GM04503 (cell line): ENCODE measurements around the gene UNC5CL.

ENCODE experiments used
- DNase-seq: peaks from one replicate; pipeline ENCODE4 v3.0.0-alpha.2; 2012; ENCODE audit warnings: low read depth

The UNC5CL gene

GRCh38 chr6:41062056-41062455 lies 23.0 kb upstream of the UNC5CL start:
- DNase-seq, result no peak

GRCh38 chr6:41061196-41061726 lies 22.2 kb upstream of the UNC5CL start:
- no peak for DNase-seq

- DNase-seq, result no peak
Measured at GRCh38 chr6:41059556-41059955, 20.5 kb upstream of the UNC5CL start.

- no peak for DNase-seq
Measured at GRCh38 chr6:41058783-41059181, 19.8 kb upstream of the UNC5CL start.

DNA sequence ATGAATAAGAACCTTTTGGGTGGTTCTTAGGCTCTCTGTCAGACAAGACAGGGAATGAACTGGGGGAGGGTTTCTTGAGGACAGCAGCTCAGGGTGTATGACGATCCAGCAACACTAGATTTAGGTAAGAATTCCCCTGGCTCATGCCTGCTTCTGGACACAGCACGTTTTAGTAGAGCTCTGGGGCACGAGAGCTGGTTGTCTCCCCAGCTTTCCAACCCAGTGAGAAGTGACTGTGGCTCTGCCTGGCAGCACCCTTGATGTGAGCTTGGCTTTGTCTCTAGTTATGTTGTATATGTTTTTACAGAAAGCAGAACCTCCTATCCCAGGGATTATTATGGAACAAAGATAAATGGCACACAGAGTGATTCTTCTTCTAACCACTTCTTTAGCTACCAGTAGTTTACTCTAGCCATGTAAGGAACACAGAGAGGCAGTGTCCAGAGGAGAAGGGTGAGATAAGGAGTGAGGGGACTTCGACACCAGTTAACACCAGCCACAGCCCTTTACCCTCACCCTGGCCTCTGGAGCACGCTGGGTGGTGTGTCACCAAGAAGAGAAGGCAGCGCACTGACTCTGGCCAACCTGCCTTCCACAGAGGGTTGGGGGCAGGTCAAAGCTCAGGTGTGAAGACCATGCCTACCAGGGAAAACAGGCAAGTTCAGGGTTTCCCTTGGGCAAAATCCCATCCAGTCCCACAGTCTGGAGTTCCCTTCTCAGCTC lies 17.9 kb upstream of the UNC5CL start:
- no peak for DNase-seq

- DNase-seq, result no peak
Measured at GRCh38 chr6:41055149-41055548, 16.1 kb upstream of the UNC5CL start.

GRCh38 chr6:41054511-41054910 lies 15.5 kb upstream of the UNC5CL start:
- no peak for DNase-seq

DNA sequence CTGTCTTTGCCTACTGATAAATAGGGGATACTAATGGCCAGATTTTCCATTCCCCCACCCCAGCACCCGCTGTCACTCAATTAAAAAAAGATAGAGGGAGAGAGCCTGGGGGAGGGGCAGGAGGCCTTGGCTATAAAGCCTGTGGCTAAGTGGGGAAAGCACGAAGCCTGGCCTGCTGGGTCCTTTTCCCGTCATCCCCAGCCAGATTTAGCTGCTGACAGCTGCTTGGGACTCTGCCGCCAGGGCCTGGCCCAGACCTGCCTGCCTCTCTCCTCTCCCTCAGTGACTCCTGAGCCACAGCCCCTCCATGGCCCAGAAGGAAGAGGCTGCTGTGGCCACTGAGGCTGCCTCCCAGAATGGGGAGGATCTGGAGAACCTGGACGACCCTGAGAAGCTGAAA lies 14.0 kb upstream of the UNC5CL start, which contains the start of gene APOBEC2:
TSS of gene APOBEC2 (plus strand) at position 162 of the 400 bp plus-strand sequence. CDS start at position 308, 146 bp downstream.
- no peak for DNase-seq

DNA sequence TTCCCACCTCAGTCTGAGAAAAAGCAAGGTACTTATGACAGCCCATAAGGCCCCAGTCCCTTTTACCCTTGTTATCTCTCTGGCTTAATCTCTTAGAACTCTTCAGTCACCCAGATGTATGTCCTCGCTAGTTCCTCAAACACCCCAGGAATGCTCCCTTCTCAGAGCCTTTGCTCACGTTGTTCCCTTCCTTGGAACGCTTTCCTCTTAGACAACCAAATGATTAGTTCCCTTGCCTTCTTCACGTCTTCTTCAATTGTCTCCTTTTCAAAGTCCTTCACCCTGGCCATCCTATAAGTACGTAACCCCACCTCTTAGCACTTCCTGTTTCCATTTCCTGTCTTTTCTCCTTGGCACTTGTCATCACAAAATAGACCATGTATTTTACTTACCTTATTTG lies 12.9 kb upstream of the UNC5CL start:
- no peak for DNase-seq

DNA sequence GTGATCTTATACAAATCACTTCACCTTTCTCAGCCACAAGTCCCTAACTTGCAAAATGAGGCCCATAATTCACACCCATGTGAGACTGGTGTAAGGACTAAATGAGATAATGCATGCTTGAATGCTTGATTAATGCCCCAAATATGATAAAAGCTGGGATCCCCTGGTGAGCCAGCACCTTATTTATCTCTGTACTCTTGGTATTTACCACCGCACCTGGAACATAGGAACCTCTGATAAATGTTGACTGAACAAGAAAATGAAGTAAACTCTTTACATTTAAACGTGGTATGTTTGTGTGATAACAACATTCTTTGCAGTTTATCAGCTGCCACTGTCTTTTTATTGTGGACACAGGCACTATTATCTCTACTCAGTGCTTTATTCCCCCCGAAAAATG lies 11.5 kb upstream of the UNC5CL start:
- DNase-seq, result no peak

DNA sequence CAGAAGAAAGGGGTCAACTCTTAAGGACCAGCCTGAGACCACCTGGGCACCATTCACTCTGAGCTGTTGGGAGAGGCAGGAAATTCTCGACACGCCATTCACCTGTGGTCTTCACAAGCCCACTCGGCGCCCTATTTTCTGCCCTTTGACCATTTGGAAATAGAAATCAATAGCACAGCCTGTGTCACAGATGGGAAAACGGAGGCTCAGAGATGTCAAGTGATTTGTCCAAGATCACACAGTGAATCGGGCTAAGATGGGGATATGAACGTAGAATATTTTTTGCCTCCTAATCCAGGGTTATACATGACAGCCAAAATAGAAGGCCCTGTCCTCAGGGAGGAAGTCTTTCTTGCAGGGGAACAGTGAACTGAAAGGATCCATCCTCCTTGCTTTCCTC lies 10.9 kb upstream of the UNC5CL start:
- DNase-seq, result no peak

GRCh38 chr6:41049521-41049920 lies 10.5 kb upstream of the UNC5CL start:
- no peak for DNase-seq

GRCh38 chr6:41047745-41048732 lies 9.0 kb upstream of the UNC5CL start:
- no peak for DNase-seq

DNA sequence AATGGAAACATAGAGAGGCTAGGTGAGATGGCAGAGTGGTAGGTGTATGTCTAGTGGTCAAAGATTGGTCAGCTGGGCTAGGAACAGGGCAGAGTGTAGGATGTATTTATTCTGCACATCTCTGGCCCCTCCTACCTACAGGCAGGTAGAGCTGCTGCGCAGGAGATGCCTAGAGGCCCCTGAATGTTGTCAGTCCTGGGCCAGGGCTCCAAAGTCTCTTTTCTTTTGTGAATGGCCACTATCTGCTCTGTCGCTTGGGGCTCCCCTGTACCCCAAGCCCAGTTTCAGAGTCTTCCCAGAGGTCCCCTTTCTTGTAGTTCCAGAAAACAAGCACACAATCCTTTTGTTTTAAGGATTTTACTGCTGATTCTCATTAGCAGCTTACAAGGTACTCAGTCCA lies 8.3 kb upstream of the UNC5CL start:
- no peak for DNase-seq

GRCh38 chr6:41046084-41046483 lies 7.1 kb upstream of the UNC5CL start:
- DNase-seq, result no peak

DNA sequence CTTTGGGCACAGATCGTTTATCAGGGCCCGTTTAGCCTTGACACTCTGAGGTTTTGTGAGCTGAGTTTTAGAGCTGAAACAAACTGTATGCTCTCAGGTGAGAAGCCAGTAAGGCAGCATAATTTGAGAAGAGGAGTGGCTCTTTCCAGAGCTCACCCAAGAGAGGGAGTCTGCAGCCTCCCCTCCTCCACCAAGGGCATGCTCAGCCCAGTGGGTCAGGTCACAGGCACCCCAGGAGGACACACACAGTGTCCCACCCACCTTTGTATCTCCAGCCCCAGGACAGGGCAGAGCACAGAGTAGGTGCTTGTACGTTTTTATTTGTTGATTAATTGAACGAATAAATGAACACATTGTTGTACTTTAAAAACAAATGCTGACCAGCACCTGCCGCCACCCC lies 6.6 kb upstream of the UNC5CL start:
- DNase-seq, result no peak

- DNase-seq, result no peak
Measured at GRCh38 chr6:41043151-41043550, 4.1 kb upstream of the UNC5CL start.

DNA sequence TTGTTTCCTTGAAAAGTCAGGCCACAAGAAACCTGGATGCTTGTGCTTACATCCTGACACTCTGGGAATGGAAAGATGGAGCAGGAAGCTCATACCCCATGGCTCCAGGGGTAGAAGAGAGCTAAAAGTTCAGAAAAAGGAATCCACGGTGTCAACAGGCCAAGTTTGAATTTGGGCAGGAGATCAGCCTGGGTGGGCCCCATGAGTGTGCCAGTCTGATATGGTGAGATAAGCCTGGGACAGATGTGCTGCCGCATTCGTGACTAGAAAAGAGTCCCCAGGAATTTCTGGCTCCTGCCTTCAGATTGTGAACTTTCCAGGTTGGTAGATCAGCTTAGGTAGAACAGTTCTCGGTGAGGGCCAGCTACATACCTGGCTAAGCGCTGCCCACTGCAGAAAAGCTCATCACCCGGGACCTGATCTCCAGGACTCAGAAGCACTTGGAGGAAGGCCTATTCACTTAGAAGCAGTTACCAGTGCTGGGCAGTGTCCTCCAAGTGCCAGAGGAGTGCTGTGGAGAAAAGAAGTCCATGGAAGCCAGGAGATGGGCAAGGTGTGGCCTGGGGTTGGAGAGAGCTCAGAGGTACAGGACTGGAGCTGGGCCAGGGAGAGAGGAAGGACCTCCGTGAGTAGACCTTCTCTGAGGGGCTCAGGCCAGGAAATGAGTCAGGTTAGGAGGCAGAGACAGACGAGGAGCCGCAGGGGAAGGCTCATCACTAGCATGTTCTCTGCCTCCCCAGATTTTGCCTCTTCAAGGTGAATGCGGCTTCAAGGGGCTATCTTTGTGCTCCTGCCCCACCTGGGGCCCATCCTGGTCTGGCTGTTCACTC lies 3.4 kb upstream of the UNC5CL start, which contains the start of gene TSPO2:
TSS of gene TSPO2 (plus strand) at position 242 of the 830 bp plus-strand sequence. CDS start at position 761, 519 bp downstream.
- DNase-seq, result no peak

DNA sequence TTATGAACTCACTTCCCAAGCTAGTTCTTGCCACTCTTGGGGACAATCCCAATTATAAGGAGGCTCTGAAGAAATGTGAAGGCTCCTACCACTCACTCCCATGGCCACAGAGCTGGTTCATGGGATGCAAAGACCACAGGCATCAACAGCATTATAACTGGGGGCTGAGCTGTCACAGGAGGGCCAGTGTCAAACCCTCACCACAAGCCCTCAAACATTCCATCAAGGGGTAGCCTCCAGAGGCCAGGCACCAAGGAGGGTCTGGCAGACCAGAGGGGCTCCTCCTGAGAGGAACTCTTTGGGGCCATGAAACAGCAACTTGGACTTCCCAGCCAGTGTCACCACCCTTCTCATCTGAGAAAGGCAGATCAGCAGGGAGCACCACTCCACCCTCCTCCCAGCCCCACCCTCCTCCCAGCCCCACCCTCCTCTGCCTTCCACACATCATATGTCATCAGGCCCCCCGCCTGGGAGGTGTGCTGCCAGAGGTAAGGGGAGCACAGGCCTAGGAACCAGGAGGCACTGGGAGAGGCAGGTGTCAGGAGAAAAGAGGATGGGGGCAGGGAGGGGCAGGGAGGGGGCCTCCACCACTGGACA lies 2.0 kb upstream of the UNC5CL start:
- no peak for DNase-seq

DNA sequence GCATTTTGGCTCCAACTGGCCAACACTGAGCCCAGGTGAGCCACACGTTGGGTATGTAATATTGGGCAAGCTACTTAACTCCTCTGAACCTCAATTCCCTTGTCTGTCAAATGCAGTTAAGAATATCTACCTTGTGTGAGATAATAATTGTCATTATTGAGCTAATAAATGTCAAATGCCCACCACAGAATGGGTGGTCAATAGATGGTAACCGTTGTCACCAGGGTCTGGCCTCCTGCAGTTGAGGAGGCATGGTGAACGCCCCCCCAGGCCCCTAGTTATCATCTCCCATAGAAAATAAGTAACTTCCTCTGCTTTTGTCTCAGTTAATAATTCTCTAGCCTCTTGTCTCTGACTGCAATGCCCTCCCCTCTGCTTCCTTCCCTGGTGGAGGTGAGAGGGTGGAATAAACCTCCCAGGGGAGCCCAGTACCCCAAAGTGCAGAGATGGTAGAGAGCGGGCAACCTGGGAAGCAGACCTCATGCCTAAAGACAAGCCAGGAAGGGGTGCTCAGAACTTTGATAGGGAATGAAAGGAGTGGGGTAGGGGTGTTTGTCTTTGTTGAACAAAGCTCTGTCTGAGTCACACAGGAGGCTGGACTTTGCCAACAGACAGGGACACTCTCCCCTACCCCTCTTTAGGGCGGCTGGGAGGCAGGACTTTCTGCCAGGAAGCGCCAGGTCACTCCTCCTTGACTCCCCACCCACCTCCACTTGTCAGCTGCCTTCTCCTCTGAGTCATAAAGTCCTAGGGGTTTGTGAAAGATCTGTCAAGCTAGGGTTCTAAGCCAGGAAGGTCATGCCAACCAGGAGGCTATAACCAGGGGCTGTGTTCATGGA lies 1.3 kb upstream of the UNC5CL start:
- DNase-seq, result no peak
